ENCODE results near the gene DISC1. TPM values are rescaled to one million over a fixed set of nuclear protein-coding genes. Genes with fewer than 3 reads are reported as not detected.

Gene DISC1
- total RNA-seq, 3 donors from 2014 or later, result 12.1 to 18.9 (median 12.4) TPM

DNA sequence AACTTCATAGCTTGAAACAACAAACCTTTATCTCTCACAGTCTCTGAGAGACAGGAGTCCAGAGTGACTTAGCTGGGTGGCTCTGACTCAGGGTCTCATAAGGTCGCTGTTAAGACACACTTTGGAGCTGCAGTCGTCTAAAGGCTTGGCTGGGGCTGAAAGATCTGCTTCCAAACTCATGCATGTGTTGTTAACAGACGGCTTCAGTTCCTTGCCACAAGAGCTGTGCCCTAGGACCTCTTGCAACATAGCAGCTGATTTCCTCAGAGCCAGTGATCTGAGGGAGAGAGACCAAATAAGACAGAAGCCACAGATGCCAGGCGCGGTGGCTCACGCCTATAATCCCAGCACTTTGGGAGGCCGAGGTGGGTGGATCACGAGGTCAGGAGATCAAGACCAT is 176.8 kb downstream of the DISC1 start:
- Histone ChIP-seq H3K27ac (no peak overlapping the region), H3K27me3 (no peaks in the 10 kb centered on the region), H3K36me3 (no peaks in the 10 kb centered on the region), H3K9me3 (peaks cover 0 to 5% of the 10 kb centered on the region in 2 donors), H3K4me3 (no peak overlapping the region), H3K4me1 (no peaks in the 10 kb centered on the region)
- TF ChIP-seq POLR2AphosphoS5 (IDR thresholded peaks at IDR 0.05) (no peak), POLR2A (IDR thresholded peaks at IDR 0.05) (no peak)
- TF ChIP-seq, protein P1, sequence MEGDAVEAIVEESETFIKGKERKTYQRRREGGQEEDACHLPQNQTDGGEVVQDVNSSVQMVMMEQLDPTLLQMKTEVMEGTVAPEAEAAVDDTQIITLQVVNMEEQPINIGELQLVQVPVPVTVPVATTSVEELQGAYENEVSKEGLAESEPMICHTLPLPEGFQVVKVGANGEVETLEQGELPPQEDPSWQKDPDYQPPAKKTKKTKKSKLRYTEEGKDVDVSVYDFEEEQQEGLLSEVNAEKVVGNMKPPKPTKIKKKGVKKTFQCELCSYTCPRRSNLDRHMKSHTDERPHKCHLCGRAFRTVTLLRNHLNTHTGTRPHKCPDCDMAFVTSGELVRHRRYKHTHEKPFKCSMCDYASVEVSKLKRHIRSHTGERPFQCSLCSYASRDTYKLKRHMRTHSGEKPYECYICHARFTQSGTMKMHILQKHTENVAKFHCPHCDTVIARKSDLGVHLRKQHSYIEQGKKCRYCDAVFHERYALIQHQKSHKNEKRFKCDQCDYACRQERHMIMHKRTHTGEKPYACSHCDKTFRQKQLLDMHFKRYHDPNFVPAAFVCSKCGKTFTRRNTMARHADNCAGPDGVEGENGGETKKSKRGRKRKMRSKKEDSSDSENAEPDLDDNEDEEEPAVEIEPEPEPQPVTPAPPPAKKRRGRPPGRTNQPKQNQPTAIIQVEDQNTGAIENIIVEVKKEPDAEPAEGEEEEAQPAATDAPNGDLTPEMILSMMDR (IDR thresholded peaks at IDR 0.05), result no peak
- DNase-seq (ENCODE audit: low spot score in 2 of 2), result no peak
- intact Hi-C loops (cut with DNase I; ENCODE audit: low total_unique reads), result no loop called here

DNA sequence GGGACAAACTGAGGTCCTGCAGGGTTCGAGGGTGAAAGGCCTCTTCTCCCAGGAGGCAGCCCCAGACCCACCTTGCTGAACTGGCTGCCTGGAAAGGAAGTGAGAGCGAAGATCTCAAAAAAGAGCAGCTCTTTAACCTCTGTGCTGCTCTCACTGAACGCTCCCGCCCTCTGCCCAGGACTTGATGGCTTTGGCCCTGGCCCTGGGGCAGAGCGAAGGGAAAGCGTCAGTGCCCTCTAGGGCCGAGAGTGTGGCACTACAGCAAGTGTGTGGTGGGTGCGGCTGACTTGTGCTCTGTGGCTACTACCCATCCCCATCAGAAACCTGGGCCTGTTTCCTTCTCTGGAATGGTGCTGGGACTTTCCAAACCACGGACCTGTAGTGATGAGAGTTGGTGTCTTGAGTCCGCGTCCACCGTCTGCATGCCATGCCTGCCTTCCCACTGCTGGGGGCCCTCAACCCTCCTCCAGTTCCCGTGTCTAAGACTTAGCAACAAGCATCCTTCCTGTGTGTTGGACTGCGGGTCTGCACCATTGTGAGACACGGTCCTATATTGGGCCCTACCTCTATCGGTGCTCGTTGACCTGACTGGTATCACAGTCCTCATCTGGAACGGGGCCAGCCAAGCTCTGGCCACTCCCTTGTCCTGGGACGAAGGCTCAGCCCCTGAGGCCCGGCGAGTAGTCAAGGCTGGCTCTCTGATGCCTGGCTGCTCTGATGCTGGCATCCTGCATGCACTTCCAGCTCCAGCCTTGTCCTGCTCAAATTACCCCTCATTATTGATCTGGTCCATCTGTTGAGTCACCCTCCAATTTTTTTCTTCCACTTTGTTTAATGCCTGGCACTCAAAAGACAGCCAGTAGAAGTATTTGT is 180.3 kb downstream of the DISC1 start:
- Histone ChIP-seq H3K9me3 (peaks cover 0 to 5% of the 10 kb centered on the region in 2 donors), H3K36me3 (no peaks in the 10 kb centered on the region), H3K4me1 (no peaks in the 10 kb centered on the region), H3K27ac (no peak overlapping the region), H3K4me3 (no peak overlapping the region), H3K27me3 (no peaks in the 10 kb centered on the region)
- TF ChIP-seq POLR2A (IDR thresholded peaks at IDR 0.05), result no peak
- TF ChIP-seq, protein P1 (IDR thresholded peaks at IDR 0.05), result peak; percentile 16 to 54 (median 46)
- no peak for TF ChIP-seq POLR2AphosphoS5 (IDR thresholded peaks at IDR 0.05)
- DNase-seq (ENCODE audit: low spot score in 2 of 2), result peak; percentile 28 to 56
- intact Hi-C loops (cut with DNase I; ENCODE audit: low total_unique reads), result no loop called here

DNA sequence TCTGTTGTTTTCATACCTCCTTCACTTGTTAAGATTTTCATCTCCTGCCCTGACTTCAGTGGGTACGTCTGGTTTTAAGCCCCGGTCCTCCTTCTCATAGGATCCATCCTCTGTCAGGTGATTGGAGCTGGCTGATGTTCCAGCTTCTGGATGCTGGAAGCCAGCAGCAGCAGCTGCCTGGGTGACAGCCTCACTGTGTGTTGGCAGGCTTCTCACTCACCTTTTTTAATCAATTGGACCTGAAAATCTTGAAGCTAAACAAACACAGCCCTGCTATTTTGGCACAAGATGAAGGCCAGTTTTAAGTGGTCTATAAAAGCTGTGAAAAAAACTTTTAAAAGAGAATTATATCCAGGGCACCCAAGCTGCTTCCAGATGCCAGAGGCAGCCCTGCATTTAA is 181.0 kb downstream of the DISC1 start:
- H3K27ac ChIP-seq, result no peak overlapping the region
- no peaks in the 10 kb centered on the region for H3K4me1 ChIP-seq
- H3K9me3 ChIP-seq, result peaks cover 0 to 5% of the 10 kb centered on the region in 2 donors
- no peak overlapping the region for H3K4me3 ChIP-seq
- no peak for DNase-seq (ENCODE audit: low spot score in 2 of 2)
- H3K27me3 ChIP-seq, result no peaks in the 10 kb centered on the region
- no peak for TF ChIP-seq POLR2AphosphoS5 (IDR thresholded peaks at IDR 0.05)
- TF ChIP-seq, protein P1 (IDR thresholded peaks at IDR 0.05), result no peak
- TF ChIP-seq POLR2A (IDR thresholded peaks at IDR 0.05), result no peak
- no peaks in the 10 kb centered on the region for H3K36me3 ChIP-seq
- intact Hi-C loops (cut with DNase I; ENCODE audit: low total_unique reads), result no loop called here

DNA sequence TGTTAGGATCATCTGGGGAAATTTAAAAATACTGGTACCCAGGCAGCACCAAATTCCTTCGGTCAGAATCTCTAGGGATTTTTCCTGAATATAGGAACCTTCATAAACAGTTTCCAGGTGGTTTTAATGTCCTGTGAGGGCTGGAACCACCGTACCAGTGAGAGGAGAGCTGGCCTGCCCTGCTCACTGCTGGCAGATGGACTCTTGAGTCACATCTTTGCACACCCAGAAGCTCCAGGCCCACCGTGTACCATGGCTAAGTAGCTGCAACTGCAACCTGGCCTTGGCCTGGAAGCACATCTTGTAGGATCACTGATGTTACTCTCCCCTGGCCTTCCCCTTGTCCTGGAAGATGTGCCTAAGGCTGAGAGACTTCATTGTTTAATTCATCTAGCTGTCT is 181.5 kb downstream of the DISC1 start:
- Histone ChIP-seq H3K4me3 (no peak overlapping the region), H3K4me1 (no peaks in the 10 kb centered on the region), H3K27ac (no peak overlapping the region), H3K27me3 (no peaks in the 10 kb centered on the region), H3K36me3 (no peaks in the 10 kb centered on the region), H3K9me3 (peaks cover 0 to 2% of the 10 kb centered on the region in 2 donors)
- DNase-seq (ENCODE audit: low spot score in 2 of 2), result no peak
- intact Hi-C loops (cut with DNase I; ENCODE audit: low total_unique reads), result no loop called here
- TF ChIP-seq POLR2AphosphoS5 (IDR thresholded peaks at IDR 0.05) (no peak), POLR2A (IDR thresholded peaks at IDR 0.05) (no peak)
- TF ChIP-seq, protein P1 (IDR thresholded peaks at IDR 0.05), result no peak

DNA sequence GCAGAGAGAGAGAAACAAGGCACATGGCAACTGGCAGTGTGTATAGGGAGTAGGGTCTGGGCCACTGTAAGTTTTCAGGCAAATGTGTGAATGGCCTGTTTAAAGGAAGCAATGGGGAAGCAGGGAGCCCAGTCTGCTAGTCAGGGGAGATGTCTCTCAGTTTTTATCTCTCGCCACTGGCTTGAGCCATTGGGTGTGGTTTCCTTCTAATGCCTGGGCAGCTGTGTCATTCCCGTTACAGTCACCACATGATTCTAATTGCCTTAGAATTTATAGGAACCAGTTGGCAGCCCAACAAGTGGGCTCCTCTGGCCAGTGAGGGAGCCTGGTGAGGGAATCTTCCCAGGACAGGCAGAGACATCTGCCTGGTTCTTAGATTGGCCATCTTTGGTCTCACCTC is 182.4 kb downstream of the DISC1 start:
- H3K9me3 ChIP-seq, result no peaks in the 10 kb centered on the region
- DNase-seq (ENCODE audit: low spot score in 2 of 2), result no peak
- H3K4me3 ChIP-seq, result no peak overlapping the region
- H3K36me3 ChIP-seq, result no peaks in the 10 kb centered on the region
- no peaks in the 10 kb centered on the region for H3K27me3 ChIP-seq
- intact Hi-C loops (cut with DNase I; ENCODE audit: low total_unique reads), result no loop called here
- no peak overlapping the region for H3K27ac ChIP-seq
- no peaks in the 10 kb centered on the region for H3K4me1 ChIP-seq
- TF ChIP-seq POLR2A (IDR thresholded peaks at IDR 0.05), result no peak
- TF ChIP-seq, protein P1 (IDR thresholded peaks at IDR 0.05), result no peak
- TF ChIP-seq POLR2AphosphoS5 (IDR thresholded peaks at IDR 0.05), result no peak
